HepG2 (cell line): ENCODE measurements around the gene TMEM59. TPM values are rescaled to one million over a fixed set of nuclear protein-coding genes. Genes with fewer than 3 reads are reported as not detected.

Experiments
- ATAC-seq: fragments of 200-7000 bp; cut with Tn5 transposase; 3 replicates; pipeline ENCODE4 v1.9.1; 2020; ENCODE audit warnings: mild to moderate bottlenecking, moderate library complexity
- BruUV-seq: library from RNA; stranded (reverse); fragments of 400-500 nt; replicated peaks from 2 replicates; lab custom pipeline; 2021; lab: Mats Ljungman, UMichigan
- CTCF ChIA-PET: fragments of 300-600 bp; formaldehyde crosslinking; extraction: SDS; loops from one replicate; lab custom pipeline; 2021; ENCODE audit warnings: low total read pairs, inconsistent platforms, low intra/inter-chr PET ratio; lab: Yijun Ruan, JAX
- POLR2A ChIA-PET: fragments of 350-600 bp; sonication (Branson Sonifier 250); formaldehyde crosslinking; loops from one replicate; lab custom pipeline; 2020; ENCODE audit warnings: antibody characterized with exemption, inconsistent platforms; lab: Yijun Ruan, JAX
- DNase-seq: peaks from one replicate; pipeline ENCODE4 v3.0.0-alpha.2; 2015; ENCODE audit warnings: low spot score
- FAIRE-seq: peaks from 3 replicates; lab custom pipeline; 2011; peaks lifted over from hg19 to GRCh38; lab: Jason Lieb, UNC
- H2AFZ ChIP-seq: one replicate; pipeline ENCODE4 v1.6.1; 2011; ENCODE audit warnings: low read length, inconsistent platforms
- H3K27ac ChIP-seq: fragments of 300-600 bp; 3 replicates; pipeline ENCODE4 v1.8.0; 2011; ENCODE audit warnings: mixed run types, mild to moderate bottlenecking, mixed read lengths, low read length, inconsistent platforms; ENCODE audit not compliant: insufficient read depth; ENCODE audit errors: extremely low read length
- H3K27me3 ChIP-seq, 2 experiments: fragments of 200-600 bp in 1 of 2; 2 replicates in 1 of 2; 3 replicates in 1 of 2; pipeline versions ENCODE4 v1.6.0 to v1.8.0; 2011; ENCODE audit warnings: low read length in 2 of 2, mild to moderate bottlenecking in 2 of 2, moderate library complexity in 2 of 2, inconsistent platforms in 1 of 2; ENCODE audit not compliant: insufficient read depth in 2 of 2, control insufficient read depth in 1 of 2
- H3K36me3 ChIP-seq, 2 experiments: fragments of 200-600 bp in 1 of 2; replicated peaks in 1 of 2; 2 replicates in 1 of 2; 3 replicates in 1 of 2; pipeline versions ENCODE4 v1.5.1 to v1.8.0; 2011; ENCODE audit warnings: low read length in 2 of 2, inconsistent platforms in 1 of 2; ENCODE audit not compliant: insufficient read depth in 2 of 2, control insufficient read depth in 1 of 2
- H3K4me1 ChIP-seq: 2 replicates; pipeline ENCODE4 v1.5.1; 2012; ENCODE audit warnings: low read length, inconsistent platforms; ENCODE audit not compliant: insufficient read depth
- H3K4me2 ChIP-seq: 2 replicates; pipeline ENCODE4 v1.6.0; 2011; ENCODE audit warnings: low read depth, low read length, inconsistent platforms
- H3K4me3 ChIP-seq, 3 experiments: fragments of 200-600 bp in 1 of 3; sonication (generic), shearing (Covaris generic) in 1 of 3; replicated peaks in 1 of 3; 2 replicates each; pipeline ENCODE4 v1.5.1; 2011 to 2016; ENCODE audit warnings: low read length in 3 of 3, inconsistent platforms in 2 of 3, low read depth in 2 of 3, mild to moderate bottlenecking in 2 of 3, control low read depth in 1 of 3, mixed read lengths in 1 of 3; ENCODE audit not compliant: insufficient read depth in 1 of 3
- H3K79me2 ChIP-seq: one replicate; pipeline ENCODE4 v1.6.1; 2011; ENCODE audit warnings: low read length, inconsistent platforms; ENCODE audit not compliant: insufficient read depth
- H3K9ac ChIP-seq: 2 replicates; pipeline ENCODE4 v1.6.0; 2011; ENCODE audit warnings: mild to moderate bottlenecking, low read depth, low read length, inconsistent platforms; ENCODE audit not compliant: insufficient read depth
- H3K9me3 ChIP-seq: 2 replicates; pipeline ENCODE4 v1.5.1; 2012; ENCODE audit warnings: mild to moderate bottlenecking, low read length
- H4K20me1 ChIP-seq: 2 replicates; pipeline ENCODE4 v1.6.0; 2011; ENCODE audit warnings: inconsistent platforms, mild to moderate bottlenecking, low read length, moderate library complexity; ENCODE audit not compliant: insufficient read depth
- ARNT ChIP-seq: fragments of 450-650 bp; IDR thresholded peaks from 2 replicates; pipeline ENCODE4 v1.6.1; 2017
- ATF7 ChIP-seq, 2 experiments: fragments of 450-650 bp in 1 of 2; sonication (generic) in 1 of 2; formaldehyde crosslinking in 1 of 2; IDR thresholded peaks; 2 replicates each; pipeline versions ENCODE4 v1.4.0 to v1.6.1; 2016 to 2020; ENCODE audit warnings: antibody characterized with exemption in 1 of 2, mild to moderate bottlenecking in 1 of 2, missing genetic modification reagents in 1 of 2
- KAT2B ChIP-seq: fragments of 150-350 bp; IDR thresholded peaks from 2 replicates; pipeline ENCODE4 v1.6.1; 2014; ENCODE audit warnings: low read depth, low read length, borderline replicate concordance
- KLF9 ChIP-seq: IDR thresholded peaks from 2 replicates; pipeline ENCODE4 v1.6.1; 2016; ENCODE audit warnings: low read depth
- MBD4 ChIP-seq: IDR thresholded peaks from 2 replicates; pipeline ENCODE4 v1.6.1; 2012; ENCODE audit warnings: low read length, inconsistent platforms, borderline replicate concordance
- MTA3 ChIP-seq: sonication (generic); formaldehyde crosslinking; IDR thresholded peaks from 2 replicates; pipeline ENCODE4 v1.4.0; 2020; ENCODE audit warnings: missing genetic modification reagents
- NKX3-1 ChIP-seq: sonication (generic); formaldehyde crosslinking; IDR thresholded peaks from 2 replicates; pipeline ENCODE4 v1.5.0; 2020; ENCODE audit warnings: missing genetic modification reagents
- PBX3 ChIP-seq: sonication (generic); formaldehyde crosslinking; IDR thresholded peaks from 2 replicates; pipeline ENCODE4 v1.8.1; 2023; ENCODE audit warnings: missing genetic modification reagents, inconsistent platforms, borderline replicate concordance
- SNAPC4 ChIP-seq: sonication (generic); formaldehyde crosslinking; IDR thresholded peaks from 2 replicates; pipeline ENCODE4 v1.4.0; 2020; ENCODE audit warnings: mild to moderate bottlenecking, missing genetic modification reagents
- TAF15 ChIP-seq: fragments of 200-400 bp; formaldehyde crosslinking; IDR thresholded peaks from one replicate; pipeline ENCODE4 v1.6.1; 2018; ENCODE audit warnings: mild to moderate bottlenecking, low read depth, low read length; ENCODE audit not compliant: poor library complexity, severe bottlenecking
- THAP7 ChIP-seq: sonication (generic); formaldehyde crosslinking; IDR thresholded peaks from 2 replicates; pipeline ENCODE4 v1.8.1; 2023; ENCODE audit warnings: mild to moderate bottlenecking, missing genetic modification reagents
- ZFY ChIP-seq: sonication (generic); formaldehyde crosslinking; IDR thresholded peaks from 2 replicates; pipeline ENCODE4 v1.4.0; 2020; ENCODE audit warnings: missing genetic modification reagents
- ZKSCAN1 ChIP-seq: fragments of 150-350 bp; IDR thresholded peaks from 2 replicates; pipeline ENCODE4 v1.6.1; 2014; ENCODE audit warnings: low read length
- ZNF496 ChIP-seq: sonication (generic); formaldehyde crosslinking; IDR thresholded peaks from 2 replicates; pipeline ENCODE4 v1.8.1; 2023; ENCODE audit warnings: mild to moderate bottlenecking, moderate library complexity, missing genetic modification reagents; ENCODE audit not compliant: insufficient replicate concordance
- ZNF709 ChIP-seq: sonication (generic); formaldehyde crosslinking; IDR thresholded peaks from 2 replicates; pipeline ENCODE4 v1.5.0; 2020; ENCODE audit warnings: mild to moderate bottlenecking, missing genetic modification reagents
- ZNF776 ChIP-seq: sonication (generic); formaldehyde crosslinking; IDR thresholded peaks from 2 replicates; pipeline ENCODE4 v1.4.0; 2020; ENCODE audit warnings: mild to moderate bottlenecking, missing genetic modification reagents
- ZSCAN29 ChIP-seq: sonication (generic); formaldehyde crosslinking; conservative IDR thresholded peaks from 2 replicates; pipeline ENCODE4 v1.4.0; 2020; ENCODE audit warnings: mild to moderate bottlenecking, missing genetic modification reagents
- WGBS: methylation state at CpG from one replicate; pipeline ENCODE4 v1.1.6; 2017; ENCODE audit warnings: low lambda C conversion rate; 5-methylcytosine and 5-hydroxymethylcytosine counted together
- in situ Hi-C: cut with HindIII; loops from 2 replicates; pipeline ENCODE4 v1.10.0; 2017; ENCODE audit warnings: low pct_unique_long_range_greater_than_20kb; ENCODE audit not compliant: extremely low pct_ligation_motif_present
- intact Hi-C: fragments of 100-400 bp; cut with micrococcal nuclease; formaldehyde crosslinking; loops from one replicate; pipeline ENCODE4 v1.10.0; 2022; ENCODE audit not compliant: unreplicated experiment
- polyA plus RNA-seq, 8 experiments: library from polyadenylated mRNA; depleted of rRNA in 3 of 8; stranded (reverse) in 7 of 8; unstranded in 1 of 8; fragments of >200 nt; fragmentation: Illumina TruSeq in 4 of 8; extraction: Trizol in 4 of 8; gene quantifications; 2 replicates each; pipeline versions ENCODE4 v1.2.1 to v1.2.3, GENCODE V29; 2011 to 2016; ENCODE audit warnings: low read depth in 4 of 8, missing spikeins in 1 of 8, mixed read lengths in 1 of 8; ENCODE audit not compliant: insufficient read depth in 1 of 8
- total RNA-seq, 5 experiments: library from RNA; depleted of rRNA; stranded (reverse); fragments of >200 nt; fragmentation: Illumina TruSeq; extraction: Trizol; gene quantifications; 2 replicates each; pipeline ENCODE4 v1.2.3, GENCODE V29; 2016; ENCODE audit warnings: low read depth in 1 of 5

TMEM59 gene
- total and polyA plus RNA-seq, 2 of the 13 experiments (the other 11 are each of a cell fraction or from before 2014, with no cell fraction given), result 147 to 363 TPM

GRCh38 chr1:54045496-54045895 lies 7.5 kb downstream of the TMEM59 start:
- no peak for DNase-seq
- peaks cover 53% of the 10 kb centered on the region for H3K79me2 ChIP-seq
- H3K27me3 ChIP-seq, result no peaks in the 10 kb centered on the region
- H3K36me3 ChIP-seq, result peaks cover 5 to 40% of the 10 kb centered on the region in 2 experiments
- peaks cover 19% of the 10 kb centered on the region; the same call in 1 of the 2 replicates for H3K4me1 ChIP-seq
- no peak overlapping the region for H3K9ac ChIP-seq
- H3K27ac ChIP-seq, result no peak overlapping the region
- no TSS peak for BruUV-seq
- ATAC-seq, result no peak
- no peak for FAIRE-seq
- no peaks in the 10 kb centered on the region for H3K9me3 ChIP-seq
- 97% methylated on average over 2 of the region's 2 CpGs for WGBS
- CTCF ChIA-PET, result no interaction called here
- no peak for TF ChIP-seq ZNF776
- TF ChIP-seq KAT2B, result no peak
- TF ChIP-seq ZNF709, result no peak
- no peak for TF ChIP-seq NKX3-1 (CRISPR knock-in tag)
- no peak for TF ChIP-seq KLF9 (CRISPR knock-in tag)
- no peak for TF ChIP-seq PBX3 (CRISPR knock-in tag)
- no peak for TF ChIP-seq MBD4
- TF ChIP-seq MTA3 (CRISPR knock-in tag), result no peak
- no peak for TF ChIP-seq ARNT
- TF ChIP-seq TAF15, result no peak
- no peak for TF ChIP-seq ZSCAN29 (CRISPR knock-in tag)
- TF ChIP-seq ZFY (CRISPR knock-in tag), result no peak
- no peak for TF ChIP-seq ZNF496 (CRISPR knock-in tag)
- TF ChIP-seq THAP7 (CRISPR knock-in tag), result no peak
- no peak for TF ChIP-seq SNAPC4
- no peak for TF ChIP-seq ATF7 (IDR thresholded peaks at IDR 0.05)
- TF ChIP-seq ATF7 (CRISPR knock-in tag; IDR thresholded peaks at IDR 0.05), result no peak
- TF ChIP-seq ZKSCAN1, result no peak
- intact Hi-C loops, result no loop called here
- in situ Hi-C loops, result no loop called here
- H2AFZ ChIP-seq, result no peak overlapping the region
- peaks cover 5% of the 10 kb centered on the region for H4K20me1 ChIP-seq
- H3K4me3 ChIP-seq, result no peak overlapping the region
- no peak overlapping the region for H3K4me2 ChIP-seq
- POLR2A ChIA-PET, result no interaction called here
